ENCODE results near the gene CNPY4. TPM values are rescaled to one million over a fixed set of nuclear protein-coding genes. Genes with fewer than 3 reads are reported as not detected.
A peak's percentile ranks its signal among the peaks of the same experiment; 100 is the strongest.

CNPY4 gene
- total RNA-seq, 1 donor, result 40.2 TPM

DNA sequence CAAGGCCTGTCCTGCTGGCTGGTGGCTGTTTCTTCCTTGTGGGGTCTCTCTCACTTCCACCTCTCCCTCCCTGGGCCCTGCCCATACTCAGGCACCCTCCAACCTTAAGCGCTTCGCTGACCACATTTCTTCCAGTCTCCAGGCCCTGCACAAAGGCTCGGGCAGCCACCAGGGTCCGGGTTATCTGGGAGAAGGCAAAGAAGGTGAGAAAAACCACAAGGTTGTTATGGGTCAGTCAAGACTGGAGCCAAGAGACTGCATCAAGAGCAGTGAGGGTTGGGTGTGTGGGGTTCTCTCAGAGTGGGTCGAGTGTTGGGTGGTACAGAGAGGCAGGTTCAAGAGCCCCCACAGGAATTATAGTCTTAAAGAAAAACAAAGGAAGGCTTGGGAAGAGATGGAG lies 55.1 kb downstream of the CNPY4 start:
- TF ChIP-seq, protein P1, sequence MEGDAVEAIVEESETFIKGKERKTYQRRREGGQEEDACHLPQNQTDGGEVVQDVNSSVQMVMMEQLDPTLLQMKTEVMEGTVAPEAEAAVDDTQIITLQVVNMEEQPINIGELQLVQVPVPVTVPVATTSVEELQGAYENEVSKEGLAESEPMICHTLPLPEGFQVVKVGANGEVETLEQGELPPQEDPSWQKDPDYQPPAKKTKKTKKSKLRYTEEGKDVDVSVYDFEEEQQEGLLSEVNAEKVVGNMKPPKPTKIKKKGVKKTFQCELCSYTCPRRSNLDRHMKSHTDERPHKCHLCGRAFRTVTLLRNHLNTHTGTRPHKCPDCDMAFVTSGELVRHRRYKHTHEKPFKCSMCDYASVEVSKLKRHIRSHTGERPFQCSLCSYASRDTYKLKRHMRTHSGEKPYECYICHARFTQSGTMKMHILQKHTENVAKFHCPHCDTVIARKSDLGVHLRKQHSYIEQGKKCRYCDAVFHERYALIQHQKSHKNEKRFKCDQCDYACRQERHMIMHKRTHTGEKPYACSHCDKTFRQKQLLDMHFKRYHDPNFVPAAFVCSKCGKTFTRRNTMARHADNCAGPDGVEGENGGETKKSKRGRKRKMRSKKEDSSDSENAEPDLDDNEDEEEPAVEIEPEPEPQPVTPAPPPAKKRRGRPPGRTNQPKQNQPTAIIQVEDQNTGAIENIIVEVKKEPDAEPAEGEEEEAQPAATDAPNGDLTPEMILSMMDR (IDR thresholded peaks at IDR 0.05; ENCODE audit: insufficient read depth, low read depth, low read length), result no peak
- DNase-seq (ENCODE audit: low read depth), result no peak
- H3K4me3 ChIP-seq (ENCODE audit: low read depth, low read length), result no peak overlapping the region

Small RNAs within 50 kb of the gene (small RNA-seq; reads per million reads assigned to genes)
- 8,771 reads per million, percentile 100 among the genes with 10 or more reads in this experiment for gene MIR106B
- gene MIR25, result 3,326 reads per million, percentile 100 among the genes with 10 or more reads in this experiment
- 6,689 reads per million, percentile 100 among the genes with 10 or more reads in this experiment for gene MIR93

Other genes with a start within 250 kb of the CNPY4 start
- 0.32 TPM in 1 of 2 replicates, not detected in the other for gene OR2AE1, start 242.6 kb upstream of the CNPY4 start, total RNA-seq
- 17.7 and 27.2 TPM in 2 replicates for gene TRIM4, start 200.1 kb upstream of the CNPY4 start, total RNA-seq
- not detected in 2 replicates for gene GJC3, start 190.0 kb upstream of the CNPY4 start, total RNA-seq
- not detected in 2 replicates for gene AZGP1, start 143.6 kb upstream of the CNPY4 start, total RNA-seq
- 29.6 and 41.9 TPM in 2 replicates for gene ZKSCAN1, start 104.0 kb upstream of the CNPY4 start, total RNA-seq
- gene ZSCAN21, start 69.9 kb upstream of the CNPY4 start, total RNA-seq, result 9.0 and 11.7 TPM in 2 replicates
- 32.2 and 32.8 TPM in 2 replicates for gene ZNF3, start 37.9 kb upstream of the CNPY4 start, total RNA-seq
- 104 and 113 TPM in 2 replicates for gene COPS6, start 30.7 kb upstream of the CNPY4 start, total RNA-seq
- gene MCM7, start 18.2 kb upstream of the CNPY4 start, total RNA-seq, result 73.8 and 77.7 TPM in 2 replicates
- 16.1 and 16.4 TPM in 2 replicates for gene AP4M1, start 18.0 kb upstream of the CNPY4 start, total RNA-seq
- 50.9 and 54.4 TPM in 2 replicates for gene TAF6, start 276 bp upstream of the CNPY4 start, total RNA-seq
- gene MBLAC1, start 7.3 kb downstream of the CNPY4 start, total RNA-seq, result 1.7 and 4.2 TPM in 2 replicates
- gene LAMTOR4, start 29.3 kb downstream of the CNPY4 start, total RNA-seq, result 65.2 and 81.5 TPM in 2 replicates
- gene TRAPPC14, start 39.1 kb downstream of the CNPY4 start, total RNA-seq, result 11.9 and 14.2 TPM in 2 replicates
- 1.9 and 2.2 TPM in 2 replicates for gene GAL3ST4, start 49.0 kb downstream of the CNPY4 start, total RNA-seq
- 0.43 and 2.9 TPM in 2 replicates for gene GPC2, start 57.7 kb downstream of the CNPY4 start, total RNA-seq
- gene STAG3, start 58.3 kb downstream of the CNPY4 start, total RNA-seq, result under 0.01 and 0.64 TPM in 2 replicates
- not detected in 2 replicates for gene PVRIG, start 100.3 kb downstream of the CNPY4 start, total RNA-seq
- gene SPDYE3, start 188.1 kb downstream of the CNPY4 start, total RNA-seq, result under 0.01 TPM in 1 of 2 replicates, not detected in the other
- gene PILRB, start 238.5 kb downstream of the CNPY4 start, total RNA-seq, result 10.0 and 11.7 TPM in 2 replicates